ENCODE measurements around the gene CABP4. TPM values are rescaled to one million over a fixed set of nuclear protein-coding genes. Genes with fewer than 3 reads are reported as not detected.

The CABP4 gene
- total and polyA plus RNA-seq, 2 experiments from 2014 or later = not detected

DNA sequence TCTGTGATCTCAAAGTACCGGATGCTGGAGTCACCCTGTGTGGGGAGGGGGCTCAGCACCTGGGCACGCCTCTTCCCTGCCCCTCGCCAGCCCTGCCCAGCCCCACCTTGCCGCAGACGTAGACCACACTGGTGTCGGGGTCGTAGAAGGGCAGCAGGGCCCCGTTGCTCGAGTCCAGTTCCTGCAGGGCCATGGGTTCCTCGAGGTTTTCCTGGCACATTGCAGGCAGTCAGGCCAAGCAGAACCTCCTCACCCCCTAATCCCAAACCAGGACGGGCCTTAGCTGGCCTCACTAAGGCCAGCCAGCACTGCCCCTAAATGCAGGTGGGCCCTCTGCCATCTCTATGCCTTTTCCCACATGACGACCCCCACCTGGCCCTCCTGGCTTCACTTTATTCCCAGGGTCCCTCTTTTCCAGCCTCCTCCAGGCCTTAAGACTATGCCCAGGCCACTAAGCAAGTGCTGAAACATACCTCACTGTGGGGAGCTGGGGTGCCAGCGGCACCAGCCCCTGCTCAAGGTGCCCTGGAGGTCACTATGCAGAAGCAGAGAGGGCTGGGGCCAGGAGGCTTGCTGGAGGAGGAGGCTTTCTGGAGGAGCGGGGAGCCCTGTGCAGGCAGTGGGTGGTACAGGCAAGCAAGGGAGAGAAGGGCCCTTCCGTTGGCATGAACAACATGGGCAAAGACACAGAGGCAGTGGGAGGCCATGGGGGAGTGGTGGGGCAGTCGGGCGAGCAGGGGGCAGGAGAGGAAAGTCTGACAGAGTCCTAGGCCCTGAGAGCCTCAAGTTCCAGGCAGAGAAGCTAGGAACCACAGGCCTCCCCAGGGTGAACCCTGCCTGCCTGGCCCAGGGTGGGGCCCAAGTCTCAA lies 14.7 kb upstream of the CABP4 start:
- Histone ChIP-seq H3K27me3 (no peaks in the 10 kb centered on the region), H3K9me3 (ENCODE audit: low read depth) (no peaks in the 10 kb centered on the region), H3K4me1 (ENCODE audit: low read depth) (no peaks in the 10 kb centered on the region), H3K4me3 (no peak overlapping the region), H3K27ac (no peak overlapping the region), H3K36me3 (peaks cover 3% of the 10 kb centered on the region)
- TF ChIP-seq, protein P1, sequence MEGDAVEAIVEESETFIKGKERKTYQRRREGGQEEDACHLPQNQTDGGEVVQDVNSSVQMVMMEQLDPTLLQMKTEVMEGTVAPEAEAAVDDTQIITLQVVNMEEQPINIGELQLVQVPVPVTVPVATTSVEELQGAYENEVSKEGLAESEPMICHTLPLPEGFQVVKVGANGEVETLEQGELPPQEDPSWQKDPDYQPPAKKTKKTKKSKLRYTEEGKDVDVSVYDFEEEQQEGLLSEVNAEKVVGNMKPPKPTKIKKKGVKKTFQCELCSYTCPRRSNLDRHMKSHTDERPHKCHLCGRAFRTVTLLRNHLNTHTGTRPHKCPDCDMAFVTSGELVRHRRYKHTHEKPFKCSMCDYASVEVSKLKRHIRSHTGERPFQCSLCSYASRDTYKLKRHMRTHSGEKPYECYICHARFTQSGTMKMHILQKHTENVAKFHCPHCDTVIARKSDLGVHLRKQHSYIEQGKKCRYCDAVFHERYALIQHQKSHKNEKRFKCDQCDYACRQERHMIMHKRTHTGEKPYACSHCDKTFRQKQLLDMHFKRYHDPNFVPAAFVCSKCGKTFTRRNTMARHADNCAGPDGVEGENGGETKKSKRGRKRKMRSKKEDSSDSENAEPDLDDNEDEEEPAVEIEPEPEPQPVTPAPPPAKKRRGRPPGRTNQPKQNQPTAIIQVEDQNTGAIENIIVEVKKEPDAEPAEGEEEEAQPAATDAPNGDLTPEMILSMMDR (IDR thresholded peaks at IDR 0.05; ENCODE audit: low read depth, low read length) = no peak
- DNase-seq (ENCODE audit: low read depth in 1 of 2, low spot score in 1 of 2) = no peak

DNA sequence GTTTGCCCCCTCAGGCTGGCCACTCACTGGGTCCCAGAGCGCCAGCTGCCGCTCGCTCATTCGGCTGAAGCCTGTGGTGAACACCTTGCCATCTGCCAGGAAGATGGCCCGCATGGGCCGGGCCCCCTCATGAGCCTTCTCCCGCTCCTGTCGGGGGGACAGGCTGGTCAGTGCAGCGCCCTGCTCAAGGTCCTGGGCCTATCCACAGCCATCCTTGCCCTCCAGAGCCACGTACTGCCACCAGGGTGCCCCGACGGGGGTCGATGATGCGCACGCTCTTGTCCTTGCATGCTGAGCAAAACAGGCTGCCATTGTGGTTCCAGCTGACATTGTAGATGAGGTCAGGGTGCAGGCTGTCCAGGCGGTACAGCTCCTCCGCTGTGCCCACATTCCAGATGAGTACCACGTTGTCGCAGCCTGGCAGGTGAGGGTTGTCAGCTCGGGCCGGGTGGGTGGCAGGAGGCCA lies 14.0 kb upstream of the CABP4 start:
- TF ChIP-seq, protein P1 (IDR thresholded peaks at IDR 0.05; ENCODE audit: low read depth, low read length) = no peak
- DNase-seq (ENCODE audit: low read depth in 1 of 2, low spot score in 1 of 2) = no peak
- H3K27me3 ChIP-seq = no peaks in the 10 kb centered on the region

DNA sequence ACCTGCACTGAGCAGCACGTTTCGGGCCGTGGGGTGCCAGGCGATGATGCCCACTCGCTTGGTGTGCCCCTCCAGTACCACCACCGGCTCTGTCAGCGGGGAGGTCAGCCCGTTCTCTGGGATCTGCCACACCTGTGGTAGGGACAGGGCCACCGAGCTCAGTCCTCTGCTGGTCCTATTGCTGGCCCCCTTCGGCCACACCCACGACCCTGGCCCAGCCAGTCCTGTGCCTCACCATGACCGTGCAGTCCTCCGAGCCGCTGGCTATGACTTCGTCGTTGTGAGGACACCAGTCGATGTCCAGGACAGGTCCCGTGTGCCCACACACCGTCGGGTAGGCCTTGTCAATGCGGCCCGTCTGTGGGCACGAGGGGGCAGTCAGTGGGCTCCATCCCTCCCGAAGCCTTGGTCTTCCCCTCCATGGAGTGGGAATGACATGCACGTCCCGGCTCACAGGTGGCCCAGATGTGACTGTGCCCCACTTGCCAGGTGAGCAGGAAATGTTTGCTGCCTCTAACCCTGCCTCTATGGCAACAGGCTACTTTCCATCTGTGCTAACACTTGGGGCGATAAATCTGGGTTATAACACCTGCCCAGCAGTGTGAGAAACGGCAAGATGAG lies 13.3 kb upstream of the CABP4 start:
- H3K9me3 ChIP-seq (ENCODE audit: low read depth) = no peaks in the 10 kb centered on the region
- H3K4me1 ChIP-seq (ENCODE audit: low read depth) = no peaks in the 10 kb centered on the region
- DNase-seq (ENCODE audit: low read depth in 1 of 2, low spot score in 1 of 2) = no peak
- peaks cover 3% of the 10 kb centered on the region for H3K36me3 ChIP-seq
- no peak overlapping the region for H3K27ac ChIP-seq
- H3K4me3 ChIP-seq = no peak overlapping the region
- TF ChIP-seq, protein P1 (IDR thresholded peaks at IDR 0.05; ENCODE audit: low read depth, low read length) = no peak
- H3K27me3 ChIP-seq = no peaks in the 10 kb centered on the region

More for the DNA sequence above, 14.0 kb upstream of the CABP4 start:
- Histone ChIP-seq H3K4me1 (ENCODE audit: low read depth) (no peaks in the 10 kb centered on the region), H3K27ac (no peak overlapping the region), H3K4me3 (no peak overlapping the region), H3K9me3 (ENCODE audit: low read depth) (no peaks in the 10 kb centered on the region), H3K36me3 (peaks cover 3% of the 10 kb centered on the region)

DNA sequence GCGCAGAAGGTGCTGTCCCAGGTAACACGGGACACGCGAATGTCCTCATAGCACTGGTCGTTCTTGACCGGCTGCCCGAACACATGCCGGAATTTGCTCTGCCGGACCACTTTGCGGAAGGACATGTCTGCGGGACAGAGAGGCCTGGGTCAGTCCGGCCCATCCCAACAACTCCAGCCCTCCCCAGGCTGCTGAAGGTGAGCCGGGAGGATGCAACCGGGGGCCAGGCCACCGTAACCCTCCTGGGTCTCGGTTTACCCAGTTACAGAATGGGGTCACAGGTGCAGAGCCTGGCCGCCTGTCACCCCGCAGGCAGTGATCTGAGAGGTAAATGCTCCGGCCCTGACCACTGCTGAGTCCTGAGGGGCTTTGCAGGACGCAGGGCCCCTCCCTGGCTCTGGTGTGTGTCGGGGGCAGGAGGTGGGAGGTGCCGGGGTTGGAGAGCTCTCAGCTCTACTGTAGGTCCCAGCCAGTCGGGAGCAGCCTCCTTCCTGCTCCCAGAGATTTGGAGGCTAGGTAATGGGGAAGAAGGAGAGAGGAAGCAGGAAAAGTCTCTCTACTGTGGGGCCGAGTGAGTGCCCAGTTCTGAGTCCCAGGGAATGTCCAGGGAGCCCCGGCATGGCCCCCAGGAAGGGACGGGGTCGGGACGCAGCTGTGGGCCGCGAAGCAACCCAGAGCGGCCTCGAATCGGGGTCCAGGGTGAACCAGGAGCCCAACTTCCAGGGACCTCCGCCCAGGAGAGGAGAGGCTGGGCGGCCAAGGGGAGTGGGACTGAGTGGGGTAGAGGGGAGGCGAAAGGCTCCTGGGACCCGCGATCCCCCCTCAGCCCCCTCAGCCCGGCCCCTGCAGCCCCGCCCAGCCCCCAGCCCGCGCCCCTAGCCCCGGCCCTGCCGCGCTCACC lies 12.4 kb upstream of the CABP4 start:
- no peak for DNase-seq (ENCODE audit: low read depth in 1 of 2, low spot score in 1 of 2)
- Histone ChIP-seq H3K9me3 (ENCODE audit: low read depth) (no peaks in the 10 kb centered on the region), H3K27me3 (no peaks in the 10 kb centered on the region), H3K4me1 (ENCODE audit: low read depth) (no peaks in the 10 kb centered on the region), H3K4me3 (peak overlapping the region; percentile 90), H3K36me3 (peaks cover 3% of the 10 kb centered on the region), H3K27ac (peak overlapping the region; percentile 93)
- TF ChIP-seq, protein P1 (IDR thresholded peaks at IDR 0.05; ENCODE audit: low read depth, low read length) = no peak

DNA sequence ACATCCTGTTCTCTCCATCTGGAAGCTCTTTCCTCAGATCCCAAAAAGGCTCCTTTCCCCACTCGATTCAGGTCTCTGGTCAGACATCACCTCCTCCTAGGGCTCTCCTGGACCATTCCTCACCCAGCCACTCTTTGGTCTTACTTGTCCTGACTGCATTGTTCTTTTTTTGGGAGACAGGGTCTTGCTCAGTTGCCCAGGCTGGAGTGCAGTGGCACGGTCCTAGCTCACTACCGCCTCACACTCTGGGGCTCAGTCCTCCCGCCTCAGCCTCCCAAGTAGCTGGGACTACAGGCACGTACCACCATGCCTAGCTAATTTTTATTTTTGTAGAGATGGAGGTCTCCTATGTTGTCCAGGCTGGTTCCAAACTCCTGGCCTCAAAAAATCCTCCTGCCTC lies 9.6 kb upstream of the CABP4 start:
- Histone ChIP-seq H3K27ac (no peak overlapping the region), H3K36me3 (no peaks in the 10 kb centered on the region), H3K27me3 (no peaks in the 10 kb centered on the region), H3K9me3 (ENCODE audit: low read depth) (no peaks in the 10 kb centered on the region), H3K4me1 (ENCODE audit: low read depth) (no peaks in the 10 kb centered on the region), H3K4me3 (no peak overlapping the region)
- TF ChIP-seq, protein P1 (IDR thresholded peaks at IDR 0.05; ENCODE audit: low read depth, low read length) = no peak
- DNase-seq (ENCODE audit: low read depth in 1 of 2, low spot score in 1 of 2) = no peak

Measured in cardiac muscle cell (in vitro differentiated cells and primary cell).